OCI-LY3 (cell line): ENCODE measurements around the gene CR2.

Source experiments
- CTCF ChIP-seq: fragments of 200-600, 300-600 bp; sonication (generic); IDR thresholded peaks from 2 replicates; pipeline ENCODE4 v1.5.1; 2014; ENCODE audit warnings: antibody characterized with exemption, low read length, low read depth
- EZH2phosphoT487 ChIP-seq: fragments of 200-600 bp; shearing (Covaris generic); IDR thresholded peaks from 2 replicates; pipeline ENCODE4 v1.6.1; 2018; ENCODE audit warnings: antibody characterized with exemption, mixed run types, low read depth

- TF ChIP-seq CTCF (no peak), EZH2phosphoT487 (no peak)
Measured at GRCh38 chr1:207495801-207496792, 42.0 kb downstream of the CR2 start, which contains the start of gene CR1.
